ENCODE data around the gene CUL4A.

The CUL4A gene

GRCh38 chr13:113171250-113172125 is 37.9 kb upstream of the CUL4A start:
- Mint-ChIP-seq H3K27ac (no peak overlapping the region), H3K36me3 (peaks cover 43% of the 10 kb centered on the region)

GRCh38 chr13:113172419-113172926 is 36.9 kb upstream of the CUL4A start:
- H3K4me1 Mint-ChIP-seq, result peaks cover 30% of the 10 kb centered on the region
- H3K4me3 Mint-ChIP-seq, result no peak overlapping the region
- H3K9me3 Mint-ChIP-seq, result peaks cover 9% of the 10 kb centered on the region
- peak overlapping the region; percentile 79 for H3K27ac Mint-ChIP-seq
- DNase-seq (ENCODE audit: low spot score in 2 of 2), result no peak
- peaks cover 53% of the 10 kb centered on the region for H3K36me3 Mint-ChIP-seq
- no peak for ATAC-seq

More at GRCh38 chr13:113171250-113172125, 37.9 kb upstream of the CUL4A start:
- no peak for ATAC-seq
- peaks cover 9% of the 10 kb centered on the region for H3K9me3 Mint-ChIP-seq
- H3K4me3 Mint-ChIP-seq, result no peak overlapping the region
- peaks cover 32% of the 10 kb centered on the region for H3K4me1 Mint-ChIP-seq
- no peak for DNase-seq (ENCODE audit: low spot score in 2 of 2)

- peaks cover 42% of the 10 kb centered on the region for H3K4me1 Mint-ChIP-seq
- H3K36me3 Mint-ChIP-seq, result peaks cover 84% of the 10 kb centered on the region
- peaks cover 3% of the 10 kb centered on the region for H3K9me3 Mint-ChIP-seq
- H3K4me3 Mint-ChIP-seq, result peak overlapping the region; percentile 57
- peak overlapping the region; percentile 96 for H3K27ac Mint-ChIP-seq
- ATAC-seq (peak; percentile 96), DNase-seq (ENCODE audit: low spot score in 2 of 2) (no peak)
Measured at GRCh38 chr13:113176280-113176679, 33.1 kb upstream of the CUL4A start.

GRCh38 chr13:113176822-113177221 is 32.6 kb upstream of the CUL4A start:
- H3K9me3 Mint-ChIP-seq, result peaks cover 3% of the 10 kb centered on the region
- peak overlapping the region; percentile 57 for H3K4me3 Mint-ChIP-seq
- H3K36me3 Mint-ChIP-seq, result peaks cover 84% of the 10 kb centered on the region
- DNase-seq (ENCODE audit: low spot score in 2 of 2) (no peak), ATAC-seq (no peak)
- H3K4me1 Mint-ChIP-seq, result peaks cover 47% of the 10 kb centered on the region
- H3K27ac Mint-ChIP-seq, result peak overlapping the region; percentile 96

- peaks cover 3% of the 10 kb centered on the region for H3K9me3 Mint-ChIP-seq
- DNase-seq (ENCODE audit: low spot score in 2 of 2) (no peak), ATAC-seq (no peak)
- H3K36me3 Mint-ChIP-seq, result peaks cover 89% of the 10 kb centered on the region
- no peak overlapping the region for H3K27ac Mint-ChIP-seq
- peaks cover 50% of the 10 kb centered on the region for H3K4me1 Mint-ChIP-seq
- no peak overlapping the region for H3K4me3 Mint-ChIP-seq
Measured at GRCh38 chr13:113178070-113178895, 31.1 kb upstream of the CUL4A start.

GRCh38 chr13:113178896-113179167 is 30.6 kb upstream of the CUL4A start:
- ATAC-seq (no peak), DNase-seq (ENCODE audit: low spot score in 2 of 2) (no peak)
- peaks cover 55% of the 10 kb centered on the region for H3K4me1 Mint-ChIP-seq
- peaks cover 3% of the 10 kb centered on the region for H3K9me3 Mint-ChIP-seq
- peaks cover 92% of the 10 kb centered on the region for H3K36me3 Mint-ChIP-seq
- H3K4me3 Mint-ChIP-seq, result no peak overlapping the region
- H3K27ac Mint-ChIP-seq, result no peak overlapping the region

GRCh38 chr13:113179374-113180230 is 29.8 kb upstream of the CUL4A start:
- DNase-seq (ENCODE audit: low spot score in 2 of 2), result no peak
- peak overlapping the region; percentile 52 for H3K27ac Mint-ChIP-seq
- ATAC-seq, result no peak
- H3K36me3 Mint-ChIP-seq, result peaks cover 96% of the 10 kb centered on the region
- H3K4me3 Mint-ChIP-seq, result no peak overlapping the region
- H3K9me3 Mint-ChIP-seq, result peaks cover 3% of the 10 kb centered on the region
- H3K4me1 Mint-ChIP-seq, result peaks cover 60% of the 10 kb centered on the region

GRCh38 chr13:113182046-113182445 is 27.4 kb upstream of the CUL4A start:
- Mint-ChIP-seq H3K4me3 (no peak overlapping the region), H3K27ac (no peak overlapping the region), H3K36me3 (peaks cover 88% of the 10 kb centered on the region), H3K9me3 (no peaks in the 10 kb centered on the region), H3K4me1 (peaks cover 72% of the 10 kb centered on the region)
- ATAC-seq, result no peak
- DNase-seq (ENCODE audit: low spot score in 2 of 2), result no peak

- Mint-ChIP-seq H3K36me3 (peaks cover 84% of the 10 kb centered on the region), H3K9me3 (no peaks in the 10 kb centered on the region), H3K4me3 (peak overlapping the region; percentile 10)
Measured at GRCh38 chr13:113183450-113184129, 25.8 kb upstream of the CUL4A start.

GRCh38 chr13:113184568-113185440 is 24.6 kb upstream of the CUL4A start:
- no peaks in the 10 kb centered on the region for H3K9me3 Mint-ChIP-seq
- peaks cover 80% of the 10 kb centered on the region for H3K4me1 Mint-ChIP-seq
- DNase-seq (ENCODE audit: low spot score in 2 of 2) (no peak), ATAC-seq (peak; percentile 33)
- peak overlapping the region; percentile 71 for H3K4me3 Mint-ChIP-seq
- peak overlapping the region; percentile 68 for H3K27ac Mint-ChIP-seq
- H3K36me3 Mint-ChIP-seq, result peaks cover 84% of the 10 kb centered on the region

More at GRCh38 chr13:113183450-113184129, 25.8 kb upstream of the CUL4A start:
- ATAC-seq, result no peak
- no peak for DNase-seq (ENCODE audit: low spot score in 2 of 2)
- H3K4me1 Mint-ChIP-seq, result peaks cover 80% of the 10 kb centered on the region
- peak overlapping the region; percentile 15 for H3K27ac Mint-ChIP-seq

GRCh38 chr13:113186061-113186900 is 23.1 kb upstream of the CUL4A start:
- Mint-ChIP-seq H3K4me3 (peak overlapping the region; percentile 71), H3K36me3 (peaks cover 84% of the 10 kb centered on the region), H3K4me1 (peaks cover 69% of the 10 kb centered on the region), H3K9me3 (no peaks in the 10 kb centered on the region), H3K27ac (peak overlapping the region; percentile 68)
- ATAC-seq, result peak; percentile 76
- no peak for DNase-seq (ENCODE audit: low spot score in 2 of 2)

GRCh38 chr13:113187263-113187669 is 22.1 kb upstream of the CUL4A start:
- DNase-seq (ENCODE audit: low spot score in 2 of 2), result no peak
- peaks cover 59% of the 10 kb centered on the region for H3K4me1 Mint-ChIP-seq
- no peaks in the 10 kb centered on the region for H3K9me3 Mint-ChIP-seq
- H3K4me3 Mint-ChIP-seq, result peak overlapping the region; percentile 71
- peaks cover 81% of the 10 kb centered on the region for H3K36me3 Mint-ChIP-seq
- H3K27ac Mint-ChIP-seq, result peak overlapping the region; percentile 88
- ATAC-seq, result peak; percentile 92

Measured in stimulated activated effector memory CD8-positive, alpha-beta T cell treated with anti-CD3 and anti-CD28 coated beads, Interleukin-12 subunit alpha, Interleukin-12 subunit beta, amount 100 ng/mL, for 72 hours (primary cell).